SK-N-SH treated with all-trans-retinoic acid at 6 μM for 48 hours (cell line): ENCODE data around the gene EVA1C.

Experiments used
- ARNTL ChIP-seq: fragments of 450-650 bp; formaldehyde crosslinking; IDR thresholded peaks from 2 replicates; pipeline ENCODE4 v1.5.0; 2020; ENCODE audit warnings: low read depth, mild to moderate bottlenecking, moderate library complexity, borderline replicate concordance
- CSDC2 ChIP-seq: fragments of 250-450 bp; sonication (Bioruptor Pico); IDR thresholded peaks from 2 replicates; pipeline ENCODE4 v1.5.0; 2020; ENCODE audit warnings: mild to moderate bottlenecking, moderate library complexity
- CSRNP3 ChIP-seq: fragments of 250-450 bp; sonication (Bioruptor Pico); IDR thresholded peaks from 2 replicates; pipeline ENCODE4 v1.5.1; 2021; ENCODE audit warnings: mild to moderate bottlenecking, moderate library complexity
- OSR1 ChIP-seq: fragments of 250-450 bp; sonication (Bioruptor Pico); IDR thresholded peaks from 2 replicates; pipeline ENCODE4 v1.8.0; 2022; ENCODE audit warnings: moderate library complexity, mild to moderate bottlenecking, inconsistent platforms
- TCF4 ChIP-seq: fragments of 250-450 bp; sonication (Bioruptor Pico); IDR thresholded peaks from 2 replicates; pipeline ENCODE4 v1.8.0; 2021; ENCODE audit warnings: mild to moderate bottlenecking, moderate library complexity, borderline replicate concordance
- ZC3H10 ChIP-seq: fragments of 250-450 bp; sonication (Bioruptor Pico); IDR thresholded peaks from 2 replicates; pipeline ENCODE4 v1.5.1; 2021; ENCODE audit warnings: mild to moderate bottlenecking, moderate library complexity
- ZFP30 ChIP-seq: fragments of 450-650 bp; formaldehyde crosslinking; IDR thresholded peaks from 2 replicates; pipeline ENCODE4 v1.5.0; 2022; ENCODE audit warnings: mild to moderate bottlenecking, moderate library complexity
- ZNF70 ChIP-seq: fragments of 450-650 bp; formaldehyde crosslinking; IDR thresholded peaks from 2 replicates; pipeline ENCODE4 v1.5.0; 2020; ENCODE audit warnings: mild to moderate bottlenecking, moderate library complexity
- TF ChIP-seq, protein P1 (sequence below): fragments of 250-450 bp; sonication (Bioruptor Pico); IDR thresholded peaks from 2 replicates; pipeline ENCODE4 v1.8.0; 2020; ENCODE audit warnings: mild to moderate bottlenecking, moderate library complexity, borderline replicate concordance

DNA sequence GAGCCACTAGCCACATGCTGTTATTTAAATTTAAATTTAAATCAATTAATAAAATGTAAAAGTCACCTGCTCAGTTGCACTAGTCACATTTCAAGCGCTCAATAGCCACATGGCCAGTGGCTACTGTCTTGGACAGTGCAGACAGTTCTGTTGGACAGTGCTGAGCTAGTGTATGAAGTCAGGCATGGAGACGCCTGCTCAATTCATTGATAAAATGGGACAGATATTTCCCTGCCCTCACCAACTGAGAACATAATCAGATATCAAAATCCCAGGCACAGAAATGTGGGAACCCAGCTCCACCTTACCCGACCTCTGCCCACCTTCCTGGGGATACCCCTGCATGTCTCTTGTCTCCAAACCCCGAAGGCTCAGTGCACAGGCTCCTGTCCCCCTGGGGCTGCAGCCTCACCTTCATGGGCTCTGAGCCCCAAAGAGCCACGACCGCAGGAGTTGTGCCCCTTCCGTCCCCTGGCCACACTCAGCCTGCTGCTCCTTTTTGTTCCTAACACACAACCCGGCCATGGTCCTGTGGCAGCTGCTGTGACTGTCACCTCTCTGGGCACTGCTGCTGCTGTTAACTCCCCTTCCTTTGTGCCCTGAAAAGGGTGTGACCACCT, 109.3 kb downstream of the EVA1C start:
- TF ChIP-seq ZNF70, result no peak
- no peak for TF ChIP-seq TCF4 (CRISPR knock-in tag)
- no peak for TF ChIP-seq ZFP30 (CRISPR knock-in tag)
- no peak for TF ChIP-seq CSRNP3 (CRISPR knock-in tag)
- no peak for TF ChIP-seq OSR1 (CRISPR knock-in tag)
- no peak for TF ChIP-seq CSDC2 (CRISPR knock-in tag)
- TF ChIP-seq, protein P1, sequence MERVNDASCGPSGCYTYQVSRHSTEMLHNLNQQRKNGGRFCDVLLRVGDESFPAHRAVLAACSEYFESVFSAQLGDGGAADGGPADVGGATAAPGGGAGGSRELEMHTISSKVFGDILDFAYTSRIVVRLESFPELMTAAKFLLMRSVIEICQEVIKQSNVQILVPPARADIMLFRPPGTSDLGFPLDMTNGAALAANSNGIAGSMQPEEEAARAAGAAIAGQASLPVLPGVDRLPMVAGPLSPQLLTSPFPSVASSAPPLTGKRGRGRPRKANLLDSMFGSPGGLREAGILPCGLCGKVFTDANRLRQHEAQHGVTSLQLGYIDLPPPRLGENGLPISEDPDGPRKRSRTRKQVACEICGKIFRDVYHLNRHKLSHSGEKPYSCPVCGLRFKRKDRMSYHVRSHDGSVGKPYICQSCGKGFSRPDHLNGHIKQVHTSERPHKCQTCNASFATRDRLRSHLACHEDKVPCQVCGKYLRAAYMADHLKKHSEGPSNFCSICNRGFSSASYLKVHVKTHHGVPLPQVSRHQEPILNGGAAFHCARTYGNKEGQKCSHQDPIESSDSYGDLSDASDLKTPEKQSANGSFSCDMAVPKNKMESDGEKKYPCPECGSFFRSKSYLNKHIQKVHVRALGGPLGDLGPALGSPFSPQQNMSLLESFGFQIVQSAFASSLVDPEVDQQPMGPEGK (CRISPR knock-in tag), result no peak
- no peak; the same call in 1 of the 2 replicates for TF ChIP-seq ZC3H10 (CRISPR knock-in tag)
- no peak for TF ChIP-seq ARNTL
